K562 (cell line): ENCODE results near the gene ALDH1A3. TPM values are rescaled to one million over a fixed set of nuclear protein-coding genes. Genes with fewer than 3 reads are reported as not detected.

Experiments
- ATAC-seq: fragments of 200-7000 bp; cut with Tn5 transposase; 3 replicates; pipeline ENCODE4 v1.9.1; 2020; ENCODE audit warnings: moderate library complexity
- BruUV-seq: library from RNA; stranded (reverse); fragments of 400-500 nt; replicated peaks from 2 replicates; lab custom pipeline; 2021; lab: Mats Ljungman, UMichigan
- CTCF ChIA-PET: fragments of 300-600 bp; formaldehyde crosslinking; extraction: SDS; loops from one replicate; lab custom pipeline; 2021; ENCODE audit warnings: low intra/inter-chr PET ratio; lab: Yijun Ruan, JAX
- POLR2A ChIA-PET: fragments of 300-600, 350-650 bp; sonication (Branson Sonifier 250); formaldehyde crosslinking; extraction: SDS; loops from one replicate; lab custom pipeline; 2021; ENCODE audit warnings: antibody characterized with exemption, inconsistent platforms; lab: Yijun Ruan, JAX
- DNase-seq, 4 experiments: peaks; one replicate each; pipeline versions ENCODE4 v3.0.0 to v3.0.0-alpha.2; 2011 to 2018; ENCODE audit warnings: low spot score in 3 of 4, mixed read lengths in 3 of 4; ENCODE audit errors: extremely low read depth in 1 of 4
- FAIRE-seq: peaks from 2 replicates; lab custom pipeline; 2011; peaks lifted over from hg19 to GRCh38; lab: Jason Lieb, UNC
- H2AFZ ChIP-seq: 2 replicates; pipeline ENCODE4 v1.6.0; 2011; ENCODE audit warnings: low read depth, low read length, control low read depth, inconsistent platforms
- H3K27ac ChIP-seq: fragments of 200-600 bp; 3 replicates; pipeline ENCODE4 v1.8.0; 2011; ENCODE audit warnings: low read depth, mild to moderate bottlenecking, control low read depth, inconsistent platforms, low read length, moderate library complexity, mixed read lengths; ENCODE audit errors: extremely low read depth
- H3K27me3 ChIP-seq, 2 experiments: fragments of 300-600 bp in 1 of 2; 2 replicates in 1 of 2; 3 replicates in 1 of 2; pipeline versions ENCODE4 v1.6.0 to v1.8.0; 2011; ENCODE audit warnings: inconsistent platforms in 2 of 2, low read length in 2 of 2, mild to moderate bottlenecking in 1 of 2, mixed read lengths in 1 of 2, moderate library complexity in 1 of 2; ENCODE audit not compliant: control insufficient read depth in 2 of 2, insufficient read depth in 2 of 2
- H3K36me3 ChIP-seq: fragments of 300-600 bp; 3 replicates; pipeline ENCODE4 v1.8.0; 2011; ENCODE audit warnings: mild to moderate bottlenecking, low read length, inconsistent platforms; ENCODE audit not compliant: control insufficient read depth, insufficient read depth
- H3K4me1 ChIP-seq, 2 experiments: fragments of 200-600 bp in 1 of 2; replicated peaks in 1 of 2; 2 replicates in 1 of 2; 3 replicates in 1 of 2; pipeline versions ENCODE4 v1.5.1 to v1.8.0; 2011; ENCODE audit warnings: inconsistent platforms in 2 of 2, low read length in 2 of 2, mild to moderate bottlenecking in 1 of 2, mixed read lengths in 1 of 2, moderate library complexity in 1 of 2; ENCODE audit not compliant: control insufficient read depth in 2 of 2, insufficient read depth in 2 of 2
- H3K4me2 ChIP-seq: 2 replicates; pipeline ENCODE4 v1.6.1; 2011; ENCODE audit warnings: low read length, control low read depth, inconsistent platforms, mixed read lengths; ENCODE audit not compliant: insufficient read depth
- H3K4me3 ChIP-seq: fragments of 200-600 bp; sonication (generic), shearing (Covaris generic); 2 replicates; pipeline ENCODE4 v1.5.1; 2016; ENCODE audit warnings: control low read depth, inconsistent platforms
- H3K79me2 ChIP-seq: fragments of 200-600 bp; 3 replicates; pipeline ENCODE4 v1.8.0; 2011; ENCODE audit warnings: low read length, inconsistent platforms; ENCODE audit not compliant: control insufficient read depth, insufficient read depth
- H3K9ac ChIP-seq, 2 experiments: 2 replicates each; pipeline versions ENCODE4 v1.6.0 to v1.6.1; 2011; ENCODE audit warnings: low read depth in 2 of 2, low read length in 2 of 2, control low read depth in 1 of 2, inconsistent platforms in 1 of 2, mild to moderate bottlenecking in 1 of 2, mixed read lengths in 1 of 2; ENCODE audit not compliant: insufficient read depth in 1 of 2
- H3K9me1 ChIP-seq: one replicate; pipeline ENCODE4 v1.6.0; 2011; ENCODE audit warnings: inconsistent platforms, mild to moderate bottlenecking, low read length, moderate library complexity; ENCODE audit not compliant: control insufficient read depth, insufficient read depth
- H3K9me3 ChIP-seq: replicated peaks from 2 replicates; pipeline ENCODE4 v1.5.1; 2011; ENCODE audit warnings: low read depth, low read length, inconsistent platforms; ENCODE audit not compliant: control insufficient read depth, insufficient read depth
- H4K20me1 ChIP-seq: replicated peaks from 2 replicates; pipeline ENCODE4 v1.6.1; 2011; ENCODE audit warnings: low read length, inconsistent platforms, mixed read lengths; ENCODE audit not compliant: control insufficient read depth, insufficient read depth
- ATF3 ChIP-seq, 2 experiments: fragments of 450-650 bp in 1 of 2; sonication (generic) in 1 of 2; formaldehyde crosslinking in 1 of 2; IDR thresholded peaks in 1 of 2; conservative IDR thresholded peaks in 1 of 2; 2 replicates each; pipeline versions ENCODE4 v1.6.1 to v1.8.1; 2016 to 2023; ENCODE audit warnings: mild to moderate bottlenecking in 2 of 2, moderate library complexity in 2 of 2, inconsistent platforms in 1 of 2, missing genetic modification reagents in 1 of 2
- CEBPB ChIP-seq: fragments of 450-650 bp; IDR thresholded peaks from 2 replicates; pipeline ENCODE4 v1.6.1; 2016; ENCODE audit warnings: missing genetic modification characterization, missing compliant biosample characterization
- DNMT1 ChIP-seq: fragments of 450-650 bp; IDR thresholded peaks from 2 replicates; pipeline ENCODE4 v1.6.1; 2016; ENCODE audit warnings: antibody characterized with exemption, mild to moderate bottlenecking
- HNRNPL ChIP-seq: fragments of 200-400 bp; formaldehyde crosslinking; IDR thresholded peaks from 2 replicates; pipeline ENCODE4 v1.6.1; 2017; ENCODE audit warnings: low read depth, mild to moderate bottlenecking, low read length
- ILK ChIP-seq: fragments of 450-650 bp; IDR thresholded peaks from 2 replicates; pipeline ENCODE4 v1.6.1; 2016; ENCODE audit warnings: missing genetic modification characterization, low read depth, mild to moderate bottlenecking, missing compliant biosample characterization, moderate library complexity, borderline replicate concordance
- KDM5B ChIP-seq: fragments of 200-600 bp; sonication (generic); IDR thresholded peaks from 2 replicates; pipeline ENCODE4 v1.6.1; 2012; ENCODE audit warnings: low read depth, mild to moderate bottlenecking, moderate library complexity, low read length, control low read depth, inconsistent platforms; ENCODE audit not compliant: insufficient replicate concordance
- RBM34 ChIP-seq: fragments of 200-400 bp; formaldehyde crosslinking; IDR thresholded peaks from 2 replicates; pipeline ENCODE4 v1.6.1; 2018; ENCODE audit warnings: low read length, borderline replicate concordance; ENCODE audit not compliant: insufficient read depth
- RFX5 ChIP-seq: IDR thresholded peaks from 2 replicates; pipeline ENCODE4 v1.6.1; 2011; ENCODE audit warnings: low read depth, mild to moderate bottlenecking, improper control_type of control experiment, low read length
- SIN3A ChIP-seq, 2 experiments: fragments of 150-350 bp in 1 of 2; IDR thresholded peaks; 2 replicates each; pipeline ENCODE4 v1.6.1; 2011 to 2016; ENCODE audit warnings: borderline replicate concordance in 2 of 2, low read depth in 2 of 2, low read length in 2 of 2, mild to moderate bottlenecking in 2 of 2, moderate library complexity in 2 of 2; ENCODE audit not compliant: control insufficient read depth in 1 of 2
- SRF ChIP-seq, 2 experiments: fragments of 250-450, 450-650 bp in 1 of 2; sonication (Bioruptor Pico) in 1 of 2; sonication (generic) in 1 of 2; formaldehyde crosslinking; IDR thresholded peaks; 2 replicates each; pipeline versions ENCODE4 v1.5.0 to v1.5.1; 2020 to 2022; ENCODE audit warnings: mild to moderate bottlenecking in 1 of 2, missing genetic modification reagents in 1 of 2
- STAG1 ChIP-seq: sonication (generic); formaldehyde crosslinking; IDR thresholded peaks from 2 replicates; pipeline ENCODE4 v1.5.0; 2020; ENCODE audit warnings: missing genetic modification reagents, borderline replicate concordance
- ZNF24 ChIP-seq: fragments of 450-650 bp; IDR thresholded peaks from 2 replicates; pipeline ENCODE4 v1.6.1; 2016
- ZNF316 ChIP-seq: fragments of 450-650 bp; IDR thresholded peaks from 2 replicates; pipeline ENCODE4 v1.6.1; 2016
- ZNF436 ChIP-seq: fragments of 250-450, 450-650 bp; sonication (Bioruptor Pico); formaldehyde crosslinking; IDR thresholded peaks from 2 replicates; pipeline ENCODE4 v1.7.0; 2020; ENCODE audit warnings: mild to moderate bottlenecking
- ZNF449 ChIP-seq: fragments of 250-450 bp; sonication (Bioruptor Pico); IDR thresholded peaks from 2 replicates; pipeline ENCODE4 v1.8.0; 2022; ENCODE audit warnings: moderate library complexity, mild to moderate bottlenecking, inconsistent platforms
- ZNF77 ChIP-seq: fragments of 250-450 bp; sonication (Bioruptor Pico); IDR thresholded peaks from 2 replicates; pipeline ENCODE4 v1.5.0; 2020
- WGBS: fragments of 100-300 bp; shearing (Covaris generic); methylation state at CpG from one replicate; pipeline ENCODE4 v1.1.6; 2016; ENCODE audit warnings: low coverage, mixed read lengths; ENCODE audit not compliant: insufficient coverage; ENCODE audit errors: missing lambda C conversion rate; 5-methylcytosine and 5-hydroxymethylcytosine counted together
- in situ Hi-C: fragments of 300-500 bp; cut with MboI; formaldehyde crosslinking; loops from 4 replicates; pipeline ENCODE4 v1.15.0; 2018; ENCODE audit warnings: inconsistent platforms, mixed read lengths
- intact Hi-C: fragments of 100-400 bp; cut with micrococcal nuclease; formaldehyde crosslinking; loops from 2 replicates; pipeline ENCODE4 v1.14.2; 2022
- polyA plus RNA-seq, 8 experiments: library from polyadenylated mRNA; depleted of rRNA in 4 of 8; stranded (reverse) in 5 of 8; unstranded in 3 of 8; fragments of >200 nt; fragmentation: Nextera tagmentation in 2 of 8; fragmentation: Illumina TruSeq in 1 of 8; extraction: Ambion mirVana in 2 of 8; extraction: Trizol in 1 of 8; gene quantifications; 2 replicates each; pipeline versions ENCODE4 v1.2.1 to v1.2.3, GENCODE V29; 2011 to 2014; ENCODE audit warnings: inconsistent platforms in 1 of 8, missing spikeins in 1 of 8
- total RNA-seq, 7 experiments: library from RNA; depleted of rRNA in 6 of 7; stranded (reverse); fragments of >200 nt in 6 of 7; fragmentation: Illumina TruSeq in 2 of 7; extraction: Trizol in 2 of 7; gene quantifications; 2 replicates each; pipeline versions ENCODE4 v1.2.1 to v1.2.3, GENCODE V29; 2011 to 2021; ENCODE audit warnings: low replicate concordance in 1 of 7
- TF ChIP-seq, protein P1 (sequence below): fragments of 150-350 bp; IDR thresholded peaks from 2 replicates; pipeline ENCODE4 v1.6.1; 2014; ENCODE audit warnings: low read depth, mild to moderate bottlenecking, low read length, borderline replicate concordance

ALDH1A3 gene
- total and polyA plus RNA-seq, 9 of the 15 experiments (the other 6 are each of a cell fraction or from before 2014, with no cell fraction given) = 0.38 TPM; not detected in 8

GRCh38 chr15:100890850-100891249, 11.2 kb downstream of the ALDH1A3 start:
- no peaks in the 10 kb centered on the region for H3K9me3 ChIP-seq
- H3K27me3 ChIP-seq = peaks cover 19 to 81% of the 10 kb centered on the region in 2 experiments; a peak in 4 of 5 replicates
- ChIA-PET CTCF (no interaction called here), POLR2A (interaction anchor here (0.7 kb wide), 1 partner anchor 410 kb away, joined by 3 read pairs; no protein-coding TSS in a partner anchor)
- no peak overlapping the region for H3K9ac ChIP-seq
- no peaks in the 10 kb centered on the region for H3K4me1 ChIP-seq
- H3K9me1 ChIP-seq = no peaks in the 10 kb centered on the region
- peaks cover 7% of the 10 kb centered on the region; the same call in 1 of the 2 replicates for H4K20me1 ChIP-seq
- in situ Hi-C loops (no loop called here), intact Hi-C loops (no loop called here)
- no peak overlapping the region for H2AFZ ChIP-seq
- no peaks in the 10 kb centered on the region for H3K36me3 ChIP-seq
- no peak overlapping the region for H3K4me3 ChIP-seq
- H3K27ac ChIP-seq = no peak overlapping the region
- no TSS peak for BruUV-seq
- 0% methylated on average over 6 of the region's 6 CpGs for WGBS
- H3K79me2 ChIP-seq = no peaks in the 10 kb centered on the region
- ATAC-seq (no peak), FAIRE-seq (no peak)
- TF ChIP-seq ZNF449 (CRISPR knock-in tag) (no peak), ATF3 (IDR thresholded peaks at IDR 0.05) (no peak), ATF3 (CRISPR knock-in tag; conservative IDR thresholded peaks at IDR 0.05) (no peak), RFX5 (no peak), SIN3A (IDR thresholded peaks at IDR 0.05; ENCODE audit: borderline replicate concordance in 2 of 2, control insufficient read depth in 1 of 2, low read depth in 2 of 2, low read length in 2 of 2) (no peak), DNMT1 (no peak), CEBPB (tag) (no peak), ZNF24 (no peak), KDM5B (no peak), ZNF77 (CRISPR knock-in tag) (no peak), STAG1 (no peak), RBM34 (no peak), HNRNPL (no peak), SRF (CRISPR knock-in tag; IDR thresholded peaks at IDR 0.05) (no peak), ZNF436 (CRISPR knock-in tag) (no peak), ZNF316 (no peak), ILK (tag) (no peak)
- TF ChIP-seq, protein P1, sequence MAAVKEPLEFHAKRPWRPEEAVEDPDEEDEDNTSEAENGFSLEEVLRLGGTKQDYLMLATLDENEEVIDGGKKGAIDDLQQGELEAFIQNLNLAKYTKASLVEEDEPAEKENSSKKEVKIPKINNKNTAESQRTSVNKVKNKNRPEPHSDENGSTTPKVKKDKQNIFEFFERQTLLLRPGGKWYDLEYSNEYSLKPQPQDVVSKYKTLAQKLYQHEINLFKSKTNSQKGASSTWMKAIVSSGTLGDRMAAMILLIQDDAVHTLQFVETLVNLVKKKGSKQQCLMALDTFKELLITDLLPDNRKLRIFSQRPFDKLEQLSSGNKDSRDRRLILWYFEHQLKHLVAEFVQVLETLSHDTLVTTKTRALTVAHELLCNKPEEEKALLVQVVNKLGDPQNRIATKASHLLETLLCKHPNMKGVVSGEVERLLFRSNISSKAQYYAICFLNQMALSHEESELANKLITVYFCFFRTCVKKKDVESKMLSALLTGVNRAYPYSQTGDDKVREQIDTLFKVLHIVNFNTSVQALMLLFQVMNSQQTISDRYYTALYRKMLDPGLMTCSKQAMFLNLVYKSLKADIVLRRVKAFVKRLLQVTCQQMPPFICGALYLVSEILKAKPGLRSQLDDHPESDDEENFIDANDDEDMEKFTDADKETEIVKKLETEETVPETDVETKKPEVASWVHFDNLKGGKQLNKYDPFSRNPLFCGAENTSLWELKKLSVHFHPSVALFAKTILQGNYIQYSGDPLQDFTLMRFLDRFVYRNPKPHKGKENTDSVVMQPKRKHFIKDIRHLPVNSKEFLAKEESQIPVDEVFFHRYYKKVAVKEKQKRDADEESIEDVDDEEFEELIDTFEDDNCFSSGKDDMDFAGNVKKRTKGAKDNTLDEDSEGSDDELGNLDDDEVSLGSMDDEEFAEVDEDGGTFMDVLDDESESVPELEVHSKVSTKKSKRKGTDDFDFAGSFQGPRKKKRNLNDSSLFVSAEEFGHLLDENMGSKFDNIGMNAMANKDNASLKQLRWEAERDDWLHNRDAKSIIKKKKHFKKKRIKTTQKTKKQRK = no peak
- TF ChIP-seq, all 486 proteins: peak for 0
- no peak overlapping the region for H3K4me2 ChIP-seq
- DNase-seq = no peak
